ENCODE results near the gene PDZD2.

Gene PDZD2

DNA sequence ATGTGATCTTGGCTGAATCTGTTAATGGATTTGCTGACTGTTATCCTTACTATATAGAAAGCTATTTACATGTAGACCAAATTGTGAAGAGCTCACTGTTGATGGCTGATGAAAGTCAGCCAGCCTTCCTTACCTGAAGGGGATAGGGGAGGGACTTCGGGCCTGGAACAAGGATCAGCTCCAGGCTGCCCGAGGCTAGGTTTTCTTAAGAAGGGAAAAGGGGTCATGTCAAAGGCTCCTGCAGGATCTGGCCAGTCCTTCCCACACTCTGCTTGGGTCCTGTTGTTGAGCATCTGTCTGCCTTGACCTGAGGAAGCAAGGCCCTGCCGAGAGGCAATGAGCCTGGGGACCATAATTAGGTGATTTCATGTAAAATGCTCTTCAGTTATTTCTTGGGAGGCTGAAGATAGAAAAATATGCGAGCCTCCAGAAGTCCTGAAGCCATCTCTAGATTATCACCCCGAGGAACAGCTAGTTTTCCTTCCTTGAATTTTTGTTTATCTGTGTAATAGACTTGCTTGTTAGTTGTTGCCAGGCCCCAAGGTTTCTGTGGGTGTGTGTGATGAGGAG, 261.4 kb downstream of the PDZD2 start:
- Histone ChIP-seq H3K4me2 (ENCODE audit: low read depth, low read length) (no peak overlapping the region), H3K27ac (ENCODE audit: low read length) (no peak overlapping the region), H2AFZ (ENCODE audit: low read length) (no peak overlapping the region), H3K27me3 (replicated peaks; ENCODE audit: insufficient read depth, low read length) (no peaks in the 10 kb centered on the region), H3K9me3 (replicated peaks; ENCODE audit: insufficient read depth, low read length) (no peaks in the 10 kb centered on the region), H3K4me3 (ENCODE audit: low read length) (no peak overlapping the region), H4K20me1 (ENCODE audit: insufficient read depth, low read length) (no peaks in the 10 kb centered on the region), H3K79me2 (ENCODE audit: low read length) (no peaks in the 10 kb centered on the region), H3K9ac (ENCODE audit: low read length) (no peak overlapping the region), H3K36me3 (replicated peaks; ENCODE audit: insufficient read depth, low read length) (no peaks in the 10 kb centered on the region), H3K9me2 (replicated peaks; ENCODE audit: insufficient read depth, low read length) (no peaks in the 10 kb centered on the region), H3K4me1 (ENCODE audit: low read length) (no peaks in the 10 kb centered on the region), H3F3A (ENCODE audit: insufficient read depth, low read length) (no peaks in the 10 kb centered on the region)
- DNase-seq = no peak
- TF ChIP-seq, protein P1, sequence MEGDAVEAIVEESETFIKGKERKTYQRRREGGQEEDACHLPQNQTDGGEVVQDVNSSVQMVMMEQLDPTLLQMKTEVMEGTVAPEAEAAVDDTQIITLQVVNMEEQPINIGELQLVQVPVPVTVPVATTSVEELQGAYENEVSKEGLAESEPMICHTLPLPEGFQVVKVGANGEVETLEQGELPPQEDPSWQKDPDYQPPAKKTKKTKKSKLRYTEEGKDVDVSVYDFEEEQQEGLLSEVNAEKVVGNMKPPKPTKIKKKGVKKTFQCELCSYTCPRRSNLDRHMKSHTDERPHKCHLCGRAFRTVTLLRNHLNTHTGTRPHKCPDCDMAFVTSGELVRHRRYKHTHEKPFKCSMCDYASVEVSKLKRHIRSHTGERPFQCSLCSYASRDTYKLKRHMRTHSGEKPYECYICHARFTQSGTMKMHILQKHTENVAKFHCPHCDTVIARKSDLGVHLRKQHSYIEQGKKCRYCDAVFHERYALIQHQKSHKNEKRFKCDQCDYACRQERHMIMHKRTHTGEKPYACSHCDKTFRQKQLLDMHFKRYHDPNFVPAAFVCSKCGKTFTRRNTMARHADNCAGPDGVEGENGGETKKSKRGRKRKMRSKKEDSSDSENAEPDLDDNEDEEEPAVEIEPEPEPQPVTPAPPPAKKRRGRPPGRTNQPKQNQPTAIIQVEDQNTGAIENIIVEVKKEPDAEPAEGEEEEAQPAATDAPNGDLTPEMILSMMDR (IDR thresholded peaks at IDR 0.05; ENCODE audit: low read length) = no peak
- no peak for TF ChIP-seq EZH2phosphoT487 (IDR thresholded peaks at IDR 0.05; ENCODE audit: low read length)
- TF ChIP-seq EZH2 (optimal IDR thresholded peaks at IDR 0.05; ENCODE audit: low read depth, low read length) = no peak

DNA sequence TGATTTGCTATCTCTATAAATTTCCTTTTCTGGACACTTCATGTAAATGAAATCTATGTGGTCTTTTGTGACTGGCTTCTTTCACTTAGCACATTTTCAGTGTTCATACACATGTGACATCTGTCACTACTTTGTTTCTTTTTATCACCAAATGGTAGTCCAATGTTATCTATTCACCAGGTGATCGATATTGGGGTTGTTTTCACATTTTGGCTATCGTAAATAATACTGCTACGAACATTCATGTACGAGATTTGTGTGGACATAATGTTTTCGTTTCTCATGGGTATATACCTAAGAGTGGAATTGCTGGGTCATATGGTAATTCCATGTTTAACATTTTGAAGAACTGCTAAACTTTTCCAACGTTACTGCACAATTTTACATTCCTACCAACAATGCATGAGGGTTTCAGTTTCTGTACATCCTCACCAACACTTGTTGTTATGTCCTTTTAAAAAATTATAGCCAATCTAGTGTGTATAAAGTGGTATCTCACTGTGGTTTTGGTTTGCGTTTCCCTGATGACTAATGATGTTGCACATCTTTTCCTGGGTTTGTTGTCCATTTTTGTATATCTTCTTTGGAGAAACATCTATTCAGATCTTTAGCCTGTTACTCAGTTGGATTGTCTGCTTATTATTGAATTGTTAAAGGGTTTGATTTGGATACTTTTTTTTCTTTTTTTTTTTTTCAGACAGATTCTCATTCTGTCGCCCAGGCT, 263.0 kb downstream of the PDZD2 start:
- Histone ChIP-seq H3K4me2 (ENCODE audit: low read depth, low read length) (no peak overlapping the region), H3K27me3 (replicated peaks; ENCODE audit: insufficient read depth, low read length) (no peaks in the 10 kb centered on the region), H3K4me3 (ENCODE audit: low read length) (no peak overlapping the region), H3K36me3 (replicated peaks; ENCODE audit: insufficient read depth, low read length) (no peaks in the 10 kb centered on the region), H3F3A (ENCODE audit: insufficient read depth, low read length) (no peaks in the 10 kb centered on the region), H4K20me1 (ENCODE audit: insufficient read depth, low read length) (no peaks in the 10 kb centered on the region), H3K9me3 (replicated peaks; ENCODE audit: insufficient read depth, low read length) (no peaks in the 10 kb centered on the region), H3K4me1 (ENCODE audit: low read length) (no peaks in the 10 kb centered on the region), H2AFZ (ENCODE audit: low read length) (no peak overlapping the region), H3K9me2 (replicated peaks; ENCODE audit: insufficient read depth, low read length) (no peaks in the 10 kb centered on the region), H3K9ac (ENCODE audit: low read length) (no peak overlapping the region), H3K27ac (ENCODE audit: low read length) (no peak overlapping the region), H3K79me2 (ENCODE audit: low read length) (no peaks in the 10 kb centered on the region)
- DNase-seq = no peak
- no peak for TF ChIP-seq EZH2 (optimal IDR thresholded peaks at IDR 0.05; ENCODE audit: low read depth, low read length)
- TF ChIP-seq EZH2phosphoT487 (IDR thresholded peaks at IDR 0.05; ENCODE audit: low read length) = no peak
- TF ChIP-seq, protein P1 (IDR thresholded peaks at IDR 0.05; ENCODE audit: low read length) = no peak

DNA sequence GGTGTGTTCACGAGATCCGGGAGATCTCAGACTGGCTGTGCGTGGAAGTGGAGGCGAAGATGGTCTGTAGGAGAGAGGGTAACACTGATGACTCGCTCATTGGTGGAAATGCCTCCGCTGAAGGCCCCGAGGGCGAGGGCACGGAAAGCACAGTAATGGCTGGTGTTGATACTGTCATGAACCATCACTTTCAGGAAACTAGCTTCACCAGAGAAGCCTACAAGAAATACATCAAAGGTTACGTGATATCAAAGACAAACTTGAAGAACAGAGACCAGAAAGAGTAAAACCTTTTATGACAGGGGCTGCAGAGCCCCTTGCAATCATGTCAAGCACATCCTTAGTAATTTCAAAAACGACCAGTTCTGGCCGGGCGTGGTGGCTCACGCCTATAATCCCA, 269.5 kb downstream of the PDZD2 start:
- no peak overlapping the region for H3K4me3 ChIP-seq (ENCODE audit: low read length)
- H3K4me1 ChIP-seq (ENCODE audit: low read length) = no peaks in the 10 kb centered on the region
- no peaks in the 10 kb centered on the region for H4K20me1 ChIP-seq (ENCODE audit: insufficient read depth, low read length)
- no peaks in the 10 kb centered on the region for H3K9me2 ChIP-seq (replicated peaks; ENCODE audit: insufficient read depth, low read length)
- H3K36me3 ChIP-seq (replicated peaks; ENCODE audit: insufficient read depth, low read length) = no peaks in the 10 kb centered on the region
- DNase-seq = no peak
- no peak overlapping the region for H3K4me2 ChIP-seq (ENCODE audit: low read depth, low read length)
- no peak overlapping the region for H2AFZ ChIP-seq (ENCODE audit: low read length)
- H3K9me3 ChIP-seq (replicated peaks; ENCODE audit: insufficient read depth, low read length) = no peaks in the 10 kb centered on the region
- no peak for TF ChIP-seq EZH2 (optimal IDR thresholded peaks at IDR 0.05; ENCODE audit: low read depth, low read length)
- TF ChIP-seq, protein P1 (IDR thresholded peaks at IDR 0.05; ENCODE audit: low read length) = no peak
- TF ChIP-seq EZH2phosphoT487 (IDR thresholded peaks at IDR 0.05; ENCODE audit: low read length) = no peak
- H3K9ac ChIP-seq (ENCODE audit: low read length) = no peak overlapping the region
- no peaks in the 10 kb centered on the region for H3K79me2 ChIP-seq (ENCODE audit: low read length)
- H3K27ac ChIP-seq (ENCODE audit: low read length) = no peak overlapping the region
- H3K27me3 ChIP-seq (replicated peaks; ENCODE audit: insufficient read depth, low read length) = no peaks in the 10 kb centered on the region
- no peaks in the 10 kb centered on the region for H3F3A ChIP-seq (ENCODE audit: insufficient read depth, low read length)

Measured in MM.1S (cell line).